HG02870 (cell line): ENCODE measurements around the gene WDR64.

Experiments
- ATAC-seq: cut with Tn5 transposase; IDR thresholded peaks from one replicate; pipeline ENCODE4 v1.9.1; 2021; ENCODE audit warnings: mild to moderate bottlenecking, moderate library complexity; ENCODE audit not compliant: unreplicated experiment

WDR64 gene

GRCh38 chr1:241652012-241652411 lies at the start of gene WDR64:
Gene WDR64 (plus strand): TSS chr1:241652281. CDS start chr1:241652485, 204 bp downstream.
- ATAC-seq = no peak

- no peak for ATAC-seq
Observed at GRCh38 chr1:241603731-241604245, 48.3 kb upstream of the WDR64 start.

- no peak for ATAC-seq
Observed at GRCh38 chr1:241605146-241605805, 46.8 kb upstream of the WDR64 start.

- no peak for ATAC-seq
Observed at GRCh38 chr1:241606544-241606943, 45.5 kb upstream of the WDR64 start.

GRCh38 chr1:241607497-241607896 lies 44.6 kb upstream of the WDR64 start:
- no peak for ATAC-seq

- peak; percentile 68 for ATAC-seq
Observed at GRCh38 chr1:241608379-241609033, 43.6 kb upstream of the WDR64 start.

GRCh38 chr1:241610056-241610815 lies 41.8 kb upstream of the WDR64 start:
- ATAC-seq = no peak

GRCh38 chr1:241611063-241611462 lies 41.0 kb upstream of the WDR64 start:
- peak; percentile 69 for ATAC-seq

- ATAC-seq = no peak
Observed at GRCh38 chr1:241611736-241612135, 40.3 kb upstream of the WDR64 start.

- no peak for ATAC-seq
Observed at GRCh38 chr1:241612533-241613477, 39.3 kb upstream of the WDR64 start.

- peak; percentile 40 for ATAC-seq
Observed at GRCh38 chr1:241614144-241614543, 37.9 kb upstream of the WDR64 start.

GRCh38 chr1:241614572-241614971 lies 37.5 kb upstream of the WDR64 start:
- ATAC-seq = no peak

- ATAC-seq = no peak
Observed at GRCh38 chr1:241615043-241615974, 36.8 kb upstream of the WDR64 start.

GRCh38 chr1:241617426-241617825 lies 34.7 kb upstream of the WDR64 start:
- ATAC-seq = no peak

GRCh38 chr1:241622669-241623068 lies 29.4 kb upstream of the WDR64 start:
- ATAC-seq = no peak

- ATAC-seq = no peak
Observed at GRCh38 chr1:241624935-241625334, 27.1 kb upstream of the WDR64 start.

GRCh38 chr1:241627453-241628259 lies 24.4 kb upstream of the WDR64 start:
- peak; percentile 70 for ATAC-seq

- no peak for ATAC-seq
Observed at GRCh38 chr1:241630005-241630404, 22.1 kb upstream of the WDR64 start.

- ATAC-seq = no peak
Observed at GRCh38 chr1:241630476-241630875, 21.6 kb upstream of the WDR64 start.
